H1 (cell line): ENCODE results near the gene SCN10A. TPM values are rescaled to one million over a fixed set of nuclear protein-coding genes. Genes with fewer than 3 reads are reported as not detected.

ENCODE experiments used
- CTCF ChIA-PET: fragments of 300-600 bp; sonication (Branson Sonifier 250); formaldehyde crosslinking; loops from one replicate; lab custom pipeline; 2021; ENCODE audit not compliant: partially characterized antibody; lab: Charles Lee
- POLR2A ChIA-PET: fragments of 300-600 bp; sonication (Branson Sonifier 250); formaldehyde crosslinking; loops from one replicate; lab custom pipeline; 2021; ENCODE audit warnings: inconsistent platforms; ENCODE audit not compliant: partially characterized antibody; lab: Charles Lee
- DNase-seq, 2 experiments: peaks; one replicate each; pipeline versions ENCODE4 v3.0.0 to v3.0.0-alpha.2; 2010 to 2022; ENCODE audit warnings: low spot score in 2 of 2, low read depth in 1 of 2, mixed read lengths in 1 of 2
- FAIRE-seq: peaks from 2 replicates; lab custom pipeline; 2011; peaks lifted over from hg19 to GRCh38; lab: Jason Lieb, UNC
- H2AFZ ChIP-seq: 2 replicates; pipeline ENCODE4 v1.8.1; 2012; ENCODE audit warnings: low read length, inconsistent platforms
- H2AK5ac ChIP-seq: 2 replicates; pipeline ENCODE4 v1.6.1; 2013; ENCODE audit warnings: low read depth, low read length
- H2BK120ac ChIP-seq: replicated peaks from 2 replicates; pipeline ENCODE3; 2013; ENCODE audit warnings: low read depth, low read length, inconsistent platforms
- H2BK12ac ChIP-seq: 2 replicates; pipeline ENCODE4 v1.6.1; 2013; ENCODE audit warnings: low read depth, low read length
- H2BK15ac ChIP-seq: 2 replicates; pipeline ENCODE4 v1.6.1; 2013; ENCODE audit warnings: low read length
- H2BK20ac ChIP-seq: 2 replicates; pipeline ENCODE4 v1.6.1; 2013; ENCODE audit warnings: low read length
- H2BK5ac ChIP-seq: 2 replicates; pipeline ENCODE4 v1.6.1; 2013; ENCODE audit warnings: low read depth, low read length
- H3K14ac ChIP-seq: 2 replicates; pipeline ENCODE4 v1.6.1; 2013; ENCODE audit warnings: inconsistent platforms; ENCODE audit not compliant: insufficient read length
- H3K18ac ChIP-seq: 2 replicates; pipeline ENCODE4 v1.6.1; 2013; ENCODE audit warnings: low read length; ENCODE audit errors: extremely low read depth
- H3K23ac ChIP-seq: 2 replicates; pipeline ENCODE4 v1.6.1; 2013; ENCODE audit warnings: inconsistent platforms; ENCODE audit not compliant: insufficient read length
- H3K23me2 ChIP-seq: 2 replicates; pipeline ENCODE4 v1.6.1; 2013; ENCODE audit warnings: low read depth, low read length
- H3K27ac ChIP-seq: 2 replicates; pipeline ENCODE4 v1.6.1; 2011; ENCODE audit warnings: low read depth, low read length, inconsistent platforms
- H3K27me3 ChIP-seq, 4 experiments: replicated peaks in 1 of 4; 1 replicate in 1 of 4; 2 replicates in 3 of 4; pipeline versions ENCODE4 v1.6.1 to v1.8.1; 2011 to 2013; ENCODE audit warnings: low read length in 3 of 4, mild to moderate bottlenecking in 3 of 4, inconsistent platforms in 2 of 4, mixed read lengths in 2 of 4, moderate library complexity in 1 of 4; ENCODE audit not compliant: control insufficient read depth in 3 of 4, insufficient read depth in 3 of 4; ENCODE audit errors: extremely low read depth in 1 of 4
- H3K36me3 ChIP-seq, 4 experiments: 2 replicates each; pipeline versions ENCODE4 v1.6.1 to v1.8.1; 2011 to 2013; ENCODE audit warnings: mild to moderate bottlenecking in 4 of 4, low read length in 3 of 4, moderate library complexity in 2 of 4, control low read depth in 1 of 4, inconsistent platforms in 1 of 4; ENCODE audit not compliant: insufficient read depth in 4 of 4, control insufficient read depth in 2 of 4
- H3K4ac ChIP-seq: replicated peaks from 2 replicates; pipeline ENCODE3; 2013; ENCODE audit warnings: low read length, low read depth, mixed read lengths, inconsistent platforms; ENCODE audit not compliant: insufficient read length
- H3K4me1 ChIP-seq, 4 experiments: replicated peaks in 1 of 4; 1 replicate in 1 of 4; 2 replicates in 3 of 4; pipeline versions ENCODE4 v1.6.1 to v1.8.1; 2011 to 2013; ENCODE audit warnings: low read length in 3 of 4, inconsistent platforms in 2 of 4, mixed read lengths in 1 of 4; ENCODE audit not compliant: insufficient read depth in 4 of 4, control insufficient read depth in 3 of 4
- H3K4me2 ChIP-seq, 2 experiments: 2 replicates each; pipeline versions ENCODE4 v1.6.1 to v1.8.1; 2011 to 2013; ENCODE audit warnings: low read depth in 2 of 2, low read length in 2 of 2, control low read depth in 1 of 2, inconsistent platforms in 1 of 2, mild to moderate bottlenecking in 1 of 2; ENCODE audit not compliant: insufficient read depth in 1 of 2
- H3K4me3 ChIP-seq, 4 experiments: fragments of 200-600, 300-600 bp in 1 of 4; sonication (generic), shearing (Covaris generic), sonication (Bioruptor Twin) in 1 of 4; 2 replicates each; pipeline versions ENCODE4 v1.5.1 to v1.8.1; 2011 to 2016; ENCODE audit warnings: low read length in 4 of 4, low read depth in 3 of 4, control low read depth in 2 of 4, inconsistent platforms in 2 of 4, mild to moderate bottlenecking in 2 of 4, mixed read lengths in 1 of 4, moderate library complexity in 1 of 4; ENCODE audit not compliant: insufficient read depth in 2 of 4; ENCODE audit errors: extremely low read depth in 1 of 4
- H3K56ac ChIP-seq: replicated peaks from 2 replicates; pipeline ENCODE3; 2013; ENCODE audit warnings: low read depth, mild to moderate bottlenecking, mixed read lengths, low read length, inconsistent platforms; ENCODE audit not compliant: insufficient read length
- H3K79me1 ChIP-seq: 2 replicates; pipeline ENCODE4 v1.6.1; 2013; ENCODE audit warnings: low read depth, low read length, control low read depth
- H3K79me2 ChIP-seq, 2 experiments: 2 replicates each; pipeline versions ENCODE4 v1.6.1 to v1.8.1; 2012 to 2013; ENCODE audit warnings: low read length in 2 of 2, mild to moderate bottlenecking in 2 of 2, inconsistent platforms in 1 of 2; ENCODE audit not compliant: insufficient read depth in 2 of 2, control insufficient read depth in 1 of 2
- H3K9ac ChIP-seq, 4 experiments: replicated peaks in 1 of 4; 1 replicate in 1 of 4; 2 replicates in 3 of 4; pipeline versions ENCODE4 v1.6.1 to v1.8.1; 2011 to 2013; ENCODE audit warnings: low read depth in 3 of 4, low read length in 3 of 4, control low read depth in 2 of 4, mild to moderate bottlenecking in 2 of 4, moderate library complexity in 2 of 4, inconsistent platforms in 1 of 4; ENCODE audit errors: extremely low read depth in 1 of 4
- H3K9me3 ChIP-seq, 2 experiments: 2 replicates each; pipeline versions ENCODE4 v1.6.1 to v1.8.1; 2012 to 2013; ENCODE audit warnings: mild to moderate bottlenecking in 2 of 2, moderate library complexity in 2 of 2, control low read depth in 1 of 2, inconsistent platforms in 1 of 2, low read depth in 1 of 2, low read length in 1 of 2, mixed read lengths in 1 of 2; ENCODE audit not compliant: insufficient read depth in 2 of 2
- H4K20me1 ChIP-seq, 2 experiments: replicated peaks in 1 of 2; 2 replicates each; pipeline versions ENCODE3 to v1.8.1; 2011 to 2013; ENCODE audit warnings: inconsistent platforms in 2 of 2, low read length in 2 of 2, mild to moderate bottlenecking in 1 of 2; ENCODE audit not compliant: insufficient read depth in 2 of 2, control insufficient read depth in 1 of 2
- H4K5ac ChIP-seq: 2 replicates; pipeline ENCODE4 v1.6.1; 2013; ENCODE audit warnings: low read length, low read depth, mixed read lengths, inconsistent platforms; ENCODE audit not compliant: insufficient read length
- H4K8ac ChIP-seq: 2 replicates; pipeline ENCODE4 v1.8.0; 2013; ENCODE audit warnings: mild to moderate bottlenecking, moderate library complexity, low read length, inconsistent platforms; ENCODE audit not compliant: insufficient read depth; ENCODE audit errors: extremely low read depth
- H4K91ac ChIP-seq: replicated peaks from 2 replicates; pipeline ENCODE3; 2013; ENCODE audit warnings: low read length, mixed read lengths, inconsistent platforms; ENCODE audit not compliant: insufficient read length
- BRCA1 ChIP-seq: IDR thresholded peaks from 2 replicates; pipeline ENCODE4 v1.6.1; 2012; ENCODE audit warnings: low read depth, low read length, improper control_type of control experiment
- CBX5 ChIP-seq: fragments of 300-800, 300-1000 bp; sonication (generic); IDR thresholded peaks from 2 replicates; pipeline ENCODE4 v1.7.1; 2016; ENCODE audit warnings: antibody characterized with exemption, low read length, low read depth
- KDM1A ChIP-seq: fragments of 200-600, 300-600 bp; sonication (generic); IDR thresholded peaks from 2 replicates; pipeline ENCODE4 v1.7.1; 2016; ENCODE audit warnings: mild to moderate bottlenecking, low read length, borderline replicate concordance
- KDM4A ChIP-seq: IDR thresholded peaks from one replicate; pipeline ENCODE4 v1.7.1; 2012; ENCODE audit warnings: low read depth, mild to moderate bottlenecking, moderate library complexity, low read length, inconsistent platforms; ENCODE audit not compliant: severe bottlenecking
- RXRA ChIP-seq: IDR thresholded peaks from 2 replicates; pipeline ENCODE4 v1.6.1; 2011; ENCODE audit warnings: low read depth, mild to moderate bottlenecking, low read length, moderate library complexity; ENCODE audit not compliant: insufficient read depth
- WGBS, 2 experiments: shearing (Covaris generic) in 1 of 2; methylation state at CpG; one replicate each; pipeline versions ENCODE4 v1.1.6 to v1.1.7; 2013 to 2015; ENCODE audit warnings: low lambda C conversion rate in 2 of 2, mixed read lengths in 2 of 2, inconsistent platforms in 1 of 2, low coverage in 1 of 2, missing lambda C conversion rate in 1 of 2; ENCODE audit not compliant: insufficient replicate concordance in 2 of 2, insufficient coverage in 1 of 2, insufficient read length in 1 of 2; ENCODE audit errors: extremely low coverage in 1 of 2, missing lambda C conversion rate in 1 of 2; 5-methylcytosine and 5-hydroxymethylcytosine counted together
- long read RNA-seq, 2 experiments: library from RNA in 1 of 2; library from capped mRNA in 1 of 2; stranded (forward); transcript quantifications; one replicate each; pipeline ENCODE4 v2.0.0, GENCODE V29; 2021; ENCODE audit warnings: inconsistent platforms in 1 of 2
- polyA minus RNA-seq, 3 experiments: library from RNA; depleted of rRNA, polyadenylated mRNA; stranded (reverse); fragments of >200 nt; gene quantifications; 1 replicate in 2 of 3; 2 replicates in 1 of 3; pipeline ENCODE4 v1.2.3, GENCODE V29; 2011
- polyA plus RNA-seq, 7 experiments: library from polyadenylated mRNA; depleted of rRNA in 3 of 7; stranded (reverse) in 5 of 7; unstranded in 2 of 7; fragments of >200 nt in 5 of 7; fragments of 200-250 nt in 2 of 7; gene quantifications; 1 replicate in 5 of 7; 2 replicates in 1 of 7; 4 replicates in 1 of 7; pipeline versions ENCODE4 v1.2.1 to v1.2.3, GENCODE V29; 2011 to 2013; ENCODE audit warnings: missing spikeins in 2 of 7, mixed read lengths in 2 of 7
- total RNA-seq: library from RNA; stranded (reverse); fragmentation: NEBNext Ultra II Directional; extraction: Animal tissue kit (Norgen Biotek cat#: 25700); gene quantifications from 2 replicates; pipeline ENCODE4 v1.2.1, GENCODE V29; 2021

Gene SCN10A
- total RNA-seq (not detected in 2 replicates), polyA plus RNA-seq (2011; rRNA removed) (not detected in 2 replicates), polyA minus RNA-seq (2011; rRNA and poly(A)+ RNA removed) (not detected in 2 replicates)
- not detected for polyA plus RNA-seq (2011; cell fraction: cytosol; rRNA removed)
- not detected for polyA plus RNA-seq (2011; cell fraction: nucleus; rRNA removed)
- polyA plus RNA-seq (2012, experiment 1 of 2) = not detected in 4 replicates
- not detected for polyA plus RNA-seq (2012, experiment 2 of 2)
- not detected for polyA plus RNA-seq (2013, experiment 1 of 2)
- not detected for polyA plus RNA-seq (2013, experiment 2 of 2)
- not detected for polyA minus RNA-seq (2011; cell fraction: cytosol; rRNA and poly(A)+ RNA removed)
- not detected for polyA minus RNA-seq (2011; cell fraction: nucleus; rRNA and poly(A)+ RNA removed)
- long read RNA-seq, experiment 1 = 0 reads
- long read RNA-seq, experiment 2 = 0 reads

- Histone ChIP-seq H3K4ac (no peak within 1 kb of the TSS), H4K5ac (no peak within 1 kb of the TSS), H2AK5ac (no peak within 1 kb of the TSS), H3K4me3 (no peak within 1 kb of the TSS), H2BK12ac (no peak within 1 kb of the TSS), H3K27me3 (no peaks in the 10 kb centered on the region), H3K23me2 (no peaks in the 10 kb centered on the region), H3K56ac (no peak within 1 kb of the TSS), H2BK20ac (no peak within 1 kb of the TSS), H3K27ac (no peak within 1 kb of the TSS), H2BK5ac (no peak within 1 kb of the TSS), H3K4me1 (no peaks in the 10 kb centered on the region), H3K23ac (no peak within 1 kb of the TSS), H4K91ac (no peak within 1 kb of the TSS), H4K8ac (no peak within 1 kb of the TSS), H2BK120ac (no peak within 1 kb of the TSS), H2BK15ac (no peak within 1 kb of the TSS), H3K18ac (no peak within 1 kb of the TSS), H3K4me2 (no peak within 1 kb of the TSS), H3K9me3 (no peaks in the 10 kb centered on the region), H2AFZ (no peak within 1 kb of the TSS), H3K36me3 (no peaks in the 10 kb centered on the region), H3K79me2 (no peaks in the 10 kb centered on the region), H3K79me1 (no peaks in the 10 kb centered on the region; the same call in 1 of the 2 replicates), H4K20me1 (no peaks in the 10 kb centered on the region), H3K14ac (no peak within 1 kb of the TSS), H3K9ac (no peak within 1 kb of the TSS)
- 88% methylated on average over 7 of the region's 7 CpGs; no CpG with 5 or more reads in 1 of the 2 experiments for WGBS, 2 experiments
- ChIA-PET CTCF (interaction anchor here (0.8 to 1.3 kb wide), 2 partner anchors 77 to 184 kb away, joined by 3 read pairs; no protein-coding TSS in a partner anchor), POLR2A (no interaction called here)
- FAIRE-seq (no peak), DNase-seq (no peak)
- TF ChIP-seq CBX5 (no peak), RXRA (no peak), KDM4A (no peak), KDM1A (no peak), BRCA1 (no peak)
Observed at GRCh38 chr3:38816026-38816425, at the start of gene SCN10A. SCN10A (minus strand) TSS chr3:38816217; CDS start chr3:38794010, 22,207 bp downstream.
